Right lobe of liver (tissue), 4 donors: ENCODE data around the gene EPS8L1.

ENCODE experiments used
- POLR2A ChIP-seq: fragments of 450-650 bp; IDR thresholded peaks from one replicate; pipeline ENCODE4 v1.6.1; 2017; ENCODE audit warnings: antibody characterized with exemption, mild to moderate bottlenecking
- TF ChIP-seq, protein P1 (sequence below), 4 donors: fragments of 200-600 bp in 3 of 4; fragments of 450-650 bp in 1 of 4; IDR thresholded peaks; one replicate each; pipeline versions ENCODE4 v1.5.1 to v1.8.0; 2016 to 2022; ENCODE audit warnings: antibody characterized with exemption in 4 of 4, mild to moderate bottlenecking in 2 of 4
- donor health status: DM: no; HTN: no; CAD: no.
- donor health status: DM: no; HTN: no; CAD: no.
- donor health status: DM: no; HTN: yes; CAD: no.

DNA sequence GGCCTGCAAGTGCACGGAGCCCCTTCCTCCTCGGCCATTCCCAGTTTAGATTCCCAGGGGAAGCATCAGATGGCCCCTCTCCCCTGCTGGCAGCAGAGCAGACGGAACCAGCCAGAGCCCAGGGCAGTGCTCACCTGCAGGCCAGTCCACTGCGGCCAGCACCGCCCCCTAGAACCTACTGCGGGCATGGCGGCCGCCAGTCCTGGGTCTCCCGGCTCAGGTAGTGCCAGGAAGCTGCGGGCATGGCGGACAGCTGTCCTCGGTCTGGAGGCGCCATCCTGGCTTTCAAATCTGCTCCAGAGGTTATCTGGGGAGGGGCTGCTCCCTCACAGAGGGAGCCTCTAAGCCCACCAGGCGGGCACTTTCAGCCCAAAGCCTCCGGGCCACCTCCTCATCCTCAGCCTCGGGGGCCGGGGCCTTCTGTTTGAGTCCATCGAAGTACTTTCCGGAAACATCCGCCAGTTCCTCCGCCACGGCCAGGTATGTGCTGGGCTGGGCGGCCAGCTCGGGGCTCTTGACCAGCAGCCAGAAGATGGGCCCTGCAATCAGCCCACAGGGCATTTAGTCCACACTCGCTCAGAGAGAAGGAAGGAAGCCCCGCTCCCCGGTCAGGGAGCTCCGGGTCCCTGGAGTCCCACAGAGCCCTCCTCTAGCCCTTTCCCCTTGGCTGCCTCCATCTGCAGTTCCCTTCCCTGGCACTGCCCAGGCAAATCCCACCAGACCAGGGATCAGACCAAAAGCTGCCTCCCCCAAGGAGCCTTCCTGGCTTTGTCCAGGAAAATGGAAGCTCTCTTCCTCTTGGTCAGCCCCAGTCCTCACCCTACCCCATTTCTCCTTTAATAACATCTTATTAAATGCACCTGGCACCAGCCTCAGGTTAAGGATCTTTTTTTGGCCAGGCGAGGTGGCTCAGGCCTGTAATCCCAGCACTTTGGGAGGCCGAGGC lies 30.6 kb upstream of the EPS8L1 start:
- TF ChIP-seq, protein P1, sequence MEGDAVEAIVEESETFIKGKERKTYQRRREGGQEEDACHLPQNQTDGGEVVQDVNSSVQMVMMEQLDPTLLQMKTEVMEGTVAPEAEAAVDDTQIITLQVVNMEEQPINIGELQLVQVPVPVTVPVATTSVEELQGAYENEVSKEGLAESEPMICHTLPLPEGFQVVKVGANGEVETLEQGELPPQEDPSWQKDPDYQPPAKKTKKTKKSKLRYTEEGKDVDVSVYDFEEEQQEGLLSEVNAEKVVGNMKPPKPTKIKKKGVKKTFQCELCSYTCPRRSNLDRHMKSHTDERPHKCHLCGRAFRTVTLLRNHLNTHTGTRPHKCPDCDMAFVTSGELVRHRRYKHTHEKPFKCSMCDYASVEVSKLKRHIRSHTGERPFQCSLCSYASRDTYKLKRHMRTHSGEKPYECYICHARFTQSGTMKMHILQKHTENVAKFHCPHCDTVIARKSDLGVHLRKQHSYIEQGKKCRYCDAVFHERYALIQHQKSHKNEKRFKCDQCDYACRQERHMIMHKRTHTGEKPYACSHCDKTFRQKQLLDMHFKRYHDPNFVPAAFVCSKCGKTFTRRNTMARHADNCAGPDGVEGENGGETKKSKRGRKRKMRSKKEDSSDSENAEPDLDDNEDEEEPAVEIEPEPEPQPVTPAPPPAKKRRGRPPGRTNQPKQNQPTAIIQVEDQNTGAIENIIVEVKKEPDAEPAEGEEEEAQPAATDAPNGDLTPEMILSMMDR (IDR thresholded peaks at IDR 0.05) = no peak
- no peak for TF ChIP-seq POLR2A
